Lower lobe of right lung (tissue), 2 donors: Measurements from ENCODE around the gene FGFR4. TPM values are rescaled to one million over a fixed set of nuclear protein-coding genes. Genes with fewer than 3 reads are reported as not detected.

ENCODE experiments used
- ATAC-seq, 2 donors: fragments of 200-7000 bp; cut with Tn5 transposase; one replicate each; pipeline ENCODE4 v1.9.1; 2020 to 2022; ENCODE audit warnings: mild to moderate bottlenecking in 2 of 2, moderate library complexity in 2 of 2
- DNase-seq: peaks from one replicate; pipeline ENCODE4 v3.0.0-alpha.2; 2020
- H3K27ac ChIP-seq: fragments of 200-600 bp; one replicate; pipeline ENCODE4 v1.8.0; 2022
- H3K27me3 ChIP-seq: fragments of 200-600 bp; one replicate; pipeline ENCODE4 v1.8.0; 2022; ENCODE audit warnings: low read depth
- H3K36me3 ChIP-seq: fragments of 200-600 bp; one replicate; pipeline ENCODE4 v1.8.0; 2022; ENCODE audit warnings: mild to moderate bottlenecking
- H3K4me1 ChIP-seq: fragments of 200-600 bp; one replicate; pipeline ENCODE4 v1.8.0; 2022
- H3K4me3 ChIP-seq: fragments of 200-600 bp; one replicate; pipeline ENCODE4 v1.8.0; 2022; ENCODE audit warnings: mild to moderate bottlenecking
- H3K9me3 ChIP-seq: fragments of 200-600 bp; one replicate; pipeline ENCODE4 v1.8.0; 2022
- intact Hi-C: fragments of 100-400 bp; cut with DNase I; formaldehyde crosslinking; loops from one replicate; pipeline ENCODE4 v1.11.0; 2022
- total RNA-seq: library from RNA; stranded (reverse); fragmentation: NEBNext Ultra II Directional; extraction: Animal tissue kit (Norgen Biotek cat#: 25700); gene quantifications from one replicate; pipeline ENCODE4 v1.2.1, GENCODE V29; 2021
- TF ChIP-seq, protein P1 (sequence below): fragments of 200-600 bp; IDR thresholded peaks from one replicate; pipeline ENCODE4 v1.8.0; 2022; ENCODE audit warnings: antibody characterized with exemption, mild to moderate bottlenecking
- donor health status: DM: no; HTN: yes; CAD: no; lungs with severe emphysema.

Gene FGFR4
- total RNA-seq, 1 donor from 2014 or later = 59.7 TPM

DNA sequence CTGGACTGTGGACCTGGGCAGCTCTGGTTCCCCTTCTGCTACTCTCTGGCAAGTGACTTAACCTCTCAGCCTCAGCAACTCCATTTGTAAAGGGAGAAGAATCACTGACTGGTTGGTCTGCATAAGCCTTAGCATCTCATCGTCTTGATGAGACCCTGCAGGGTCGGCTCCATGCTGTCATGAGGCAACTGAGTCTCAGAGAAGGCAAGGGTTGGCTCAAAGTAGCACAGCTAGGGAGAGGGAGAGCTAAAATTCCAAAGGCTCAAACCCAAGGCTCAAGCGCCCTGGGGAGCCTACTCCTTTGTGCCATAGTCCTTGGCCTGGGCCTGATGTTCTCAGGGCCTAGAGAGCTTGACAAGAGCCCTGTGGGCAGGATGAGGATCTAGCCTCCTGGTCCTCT lies 4.5 kb downstream of the FGFR4 start:
- ATAC-seq (no peak), DNase-seq (no peak)
- no peaks in the 10 kb centered on the region for H3K27me3 ChIP-seq
- peaks cover 26% of the 10 kb centered on the region for H3K4me1 ChIP-seq
- H3K9me3 ChIP-seq = no peaks in the 10 kb centered on the region
- no peaks in the 10 kb centered on the region for H3K36me3 ChIP-seq
- no peak overlapping the region for H3K4me3 ChIP-seq
- intact Hi-C loops = no loop called here
- H3K27ac ChIP-seq = no peak overlapping the region
- TF ChIP-seq, protein P1, sequence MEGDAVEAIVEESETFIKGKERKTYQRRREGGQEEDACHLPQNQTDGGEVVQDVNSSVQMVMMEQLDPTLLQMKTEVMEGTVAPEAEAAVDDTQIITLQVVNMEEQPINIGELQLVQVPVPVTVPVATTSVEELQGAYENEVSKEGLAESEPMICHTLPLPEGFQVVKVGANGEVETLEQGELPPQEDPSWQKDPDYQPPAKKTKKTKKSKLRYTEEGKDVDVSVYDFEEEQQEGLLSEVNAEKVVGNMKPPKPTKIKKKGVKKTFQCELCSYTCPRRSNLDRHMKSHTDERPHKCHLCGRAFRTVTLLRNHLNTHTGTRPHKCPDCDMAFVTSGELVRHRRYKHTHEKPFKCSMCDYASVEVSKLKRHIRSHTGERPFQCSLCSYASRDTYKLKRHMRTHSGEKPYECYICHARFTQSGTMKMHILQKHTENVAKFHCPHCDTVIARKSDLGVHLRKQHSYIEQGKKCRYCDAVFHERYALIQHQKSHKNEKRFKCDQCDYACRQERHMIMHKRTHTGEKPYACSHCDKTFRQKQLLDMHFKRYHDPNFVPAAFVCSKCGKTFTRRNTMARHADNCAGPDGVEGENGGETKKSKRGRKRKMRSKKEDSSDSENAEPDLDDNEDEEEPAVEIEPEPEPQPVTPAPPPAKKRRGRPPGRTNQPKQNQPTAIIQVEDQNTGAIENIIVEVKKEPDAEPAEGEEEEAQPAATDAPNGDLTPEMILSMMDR = no peak

DNA sequence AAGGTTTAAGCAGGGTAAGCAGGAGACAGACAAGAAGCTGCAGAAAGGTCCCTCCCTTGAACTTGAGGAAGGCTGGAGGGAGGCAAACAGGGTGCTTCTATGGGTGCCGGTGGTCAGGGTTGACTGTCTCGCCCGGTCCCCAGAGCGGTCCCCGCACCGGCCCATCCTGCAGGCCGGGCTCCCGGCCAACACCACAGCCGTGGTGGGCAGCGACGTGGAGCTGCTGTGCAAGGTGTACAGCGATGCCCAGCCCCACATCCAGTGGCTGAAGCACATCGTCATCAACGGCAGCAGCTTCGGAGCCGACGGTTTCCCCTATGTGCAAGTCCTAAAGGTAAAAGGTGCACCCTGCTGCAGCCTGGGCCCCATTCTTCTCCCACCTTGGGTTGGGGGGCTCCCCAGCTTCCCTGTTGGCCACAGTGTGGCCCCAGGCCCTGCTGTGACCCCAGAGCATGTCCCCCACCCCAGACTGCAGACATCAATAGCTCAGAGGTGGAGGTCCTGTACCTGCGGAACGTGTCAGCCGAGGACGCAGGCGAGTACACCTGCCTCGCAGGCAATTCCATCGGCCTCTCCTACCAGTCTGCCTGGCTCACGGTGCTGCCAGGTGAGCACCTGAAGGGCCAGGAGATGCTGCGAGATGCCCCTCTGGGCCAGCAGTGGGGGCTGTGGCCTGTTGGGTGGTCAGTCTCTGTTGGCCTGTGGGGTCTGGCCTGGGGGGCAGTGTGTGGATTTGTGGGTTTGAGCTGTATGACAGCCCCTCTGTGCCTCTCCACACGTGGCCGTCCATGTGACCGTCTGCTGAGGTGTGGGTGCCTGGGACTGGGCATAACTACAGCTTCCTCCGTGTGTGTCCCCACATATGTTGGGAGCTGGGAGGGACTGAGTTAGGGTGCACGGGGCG lies 5.7 kb downstream of the FGFR4 start:
- H3K27me3 ChIP-seq = no peaks in the 10 kb centered on the region
- H3K36me3 ChIP-seq = no peaks in the 10 kb centered on the region
- peaks cover 20% of the 10 kb centered on the region for H3K4me1 ChIP-seq
- intact Hi-C loops = no loop called here
- H3K27ac ChIP-seq = no peak overlapping the region
- no peaks in the 10 kb centered on the region for H3K9me3 ChIP-seq
- no peak for DNase-seq
- ATAC-seq = no peak
- TF ChIP-seq, protein P1 = no peak
- no peak overlapping the region for H3K4me3 ChIP-seq

DNA sequence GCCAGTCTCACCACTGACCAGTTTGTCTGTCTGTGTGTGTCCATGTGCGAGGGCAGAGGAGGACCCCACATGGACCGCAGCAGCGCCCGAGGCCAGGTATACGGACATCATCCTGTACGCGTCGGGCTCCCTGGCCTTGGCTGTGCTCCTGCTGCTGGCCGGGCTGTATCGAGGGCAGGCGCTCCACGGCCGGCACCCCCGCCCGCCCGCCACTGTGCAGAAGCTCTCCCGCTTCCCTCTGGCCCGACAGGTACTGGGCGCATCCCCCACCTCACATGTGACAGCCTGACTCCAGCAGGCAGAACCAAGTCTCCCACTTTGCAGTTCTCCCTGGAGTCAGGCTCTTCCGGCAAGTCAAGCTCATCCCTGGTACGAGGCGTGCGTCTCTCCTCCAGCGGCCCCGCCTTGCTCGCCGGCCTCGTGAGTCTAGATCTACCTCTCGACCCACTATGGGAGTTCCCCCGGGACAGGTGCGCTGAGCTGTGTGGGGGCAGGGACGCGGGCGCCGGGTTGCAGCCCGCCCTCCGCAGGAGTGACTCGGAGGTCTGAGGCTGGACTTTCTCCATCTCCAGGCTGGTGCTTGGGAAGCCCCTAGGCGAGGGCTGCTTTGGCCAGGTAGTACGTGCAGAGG lies 6.5 kb downstream of the FGFR4 start:
- DNase-seq (no peak), ATAC-seq (no peak)
- H3K9me3 ChIP-seq = no peaks in the 10 kb centered on the region
- TF ChIP-seq, protein P1 = no peak
- H3K4me1 ChIP-seq = peaks cover 16% of the 10 kb centered on the region
- no peaks in the 10 kb centered on the region for H3K36me3 ChIP-seq
- no peaks in the 10 kb centered on the region for H3K27me3 ChIP-seq
- no peak overlapping the region for H3K27ac ChIP-seq
- intact Hi-C loops = no loop called here
- no peak overlapping the region for H3K4me3 ChIP-seq

DNA sequence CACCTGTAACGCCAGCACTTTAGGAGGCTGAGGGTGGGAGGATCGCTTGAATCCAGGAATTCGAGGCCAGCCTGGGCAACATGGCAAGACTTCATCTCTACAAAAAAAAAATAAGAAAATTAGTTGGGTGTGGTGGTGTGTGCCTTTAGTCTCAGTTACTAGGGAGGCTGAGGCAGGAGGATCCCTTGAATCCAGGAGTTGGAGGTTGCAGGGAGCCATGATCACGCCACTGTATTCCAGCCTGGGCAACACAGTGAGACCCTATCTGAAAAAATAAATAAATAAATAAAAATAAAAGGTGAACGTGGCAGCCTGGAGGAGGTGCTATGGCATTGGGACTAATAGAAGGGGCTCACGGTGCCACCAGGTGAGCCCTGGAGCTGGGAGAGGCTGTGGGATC lies 7.1 kb downstream of the FGFR4 start:
- TF ChIP-seq, protein P1 = no peak
- H3K4me3 ChIP-seq = no peak overlapping the region
- ATAC-seq (no peak), DNase-seq (no peak)
- H3K27me3 ChIP-seq = no peaks in the 10 kb centered on the region
- H3K9me3 ChIP-seq = no peaks in the 10 kb centered on the region
- no peaks in the 10 kb centered on the region for H3K36me3 ChIP-seq
- H3K27ac ChIP-seq = no peak overlapping the region
- peaks cover 16% of the 10 kb centered on the region for H3K4me1 ChIP-seq
- intact Hi-C loops = no loop called here

DNA sequence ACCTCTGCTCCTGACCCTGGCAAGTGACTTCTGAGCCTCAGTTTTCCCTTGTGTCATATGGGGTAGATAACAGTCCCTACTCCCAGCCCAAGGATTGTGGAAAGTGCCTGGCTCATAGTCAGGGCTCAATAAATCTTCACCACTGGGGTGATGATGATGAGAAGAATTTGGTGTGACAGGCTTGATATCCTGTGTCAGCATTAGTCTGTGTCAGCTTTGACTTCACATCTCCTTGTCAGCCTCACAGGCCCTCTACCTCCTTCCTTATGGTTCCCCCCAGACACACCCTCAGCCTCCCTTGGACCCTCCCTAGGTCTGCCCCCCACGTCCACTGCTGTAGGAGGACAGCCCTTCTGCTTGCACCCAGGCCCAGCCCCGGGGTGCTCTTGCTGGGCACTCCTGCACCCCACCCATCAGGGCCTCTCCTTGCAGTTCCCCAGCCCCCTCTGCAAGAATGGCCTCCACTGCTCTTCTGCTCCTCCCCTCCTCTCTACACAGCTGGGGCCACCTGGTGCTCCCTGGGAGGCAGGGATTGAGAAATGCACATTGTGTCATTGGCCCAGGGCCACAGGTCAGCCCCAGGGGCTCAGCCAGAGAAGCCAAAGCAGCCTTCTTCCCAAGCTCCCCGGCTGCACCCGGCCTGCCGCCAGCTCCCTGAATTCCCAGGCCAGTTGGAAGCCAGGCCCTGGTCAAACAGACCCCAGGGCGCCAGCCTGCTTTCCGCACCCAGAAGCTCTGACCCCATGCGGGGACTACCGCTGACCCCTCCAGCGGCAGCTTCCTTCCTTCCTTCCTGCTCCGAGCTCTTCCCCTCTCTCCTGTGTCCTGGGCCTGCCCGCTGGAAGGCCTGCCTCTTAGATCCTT lies 7.7 kb downstream of the FGFR4 start:
- DNase-seq (peak; percentile 71), ATAC-seq (peak; percentile 39 to 60)
- peak overlapping the region; percentile 41 for H3K27ac ChIP-seq
- TF ChIP-seq, protein P1 = no peak
- H3K4me1 ChIP-seq = peaks cover 16% of the 10 kb centered on the region
- H3K27me3 ChIP-seq = no peaks in the 10 kb centered on the region
- no peaks in the 10 kb centered on the region for H3K9me3 ChIP-seq
- H3K36me3 ChIP-seq = no peaks in the 10 kb centered on the region
- no peak overlapping the region for H3K4me3 ChIP-seq
- intact Hi-C loops = no loop called here
